Measurements from ENCODE around the gene UBQLN4.
A peak's percentile ranks its signal among the peaks of the same experiment; 100 is the strongest.

Gene UBQLN4

GRCh38 chr1:156009404-156009803, 44.2 kb downstream of the UBQLN4 start:
- DNase-seq: no peak

GRCh38 chr1:156006666-156007376, 46.8 kb downstream of the UBQLN4 start:
- DNase-seq: no peak

GRCh38 chr1:156004843-156005584, 48.6 kb downstream of the UBQLN4 start:
- no peak for DNase-seq

GRCh38 chr1:156003923-156004188, 49.7 kb downstream of the UBQLN4 start:
- no peak for DNase-seq

GRCh38 chr1:156002188-156002911, 51.2 kb downstream of the UBQLN4 start:
- DNase-seq: no peak

- DNase-seq: no peak
Measured at GRCh38 chr1:156001662-156002171, 51.9 kb downstream of the UBQLN4 start.

- no peak for DNase-seq
Measured at GRCh38 chr1:156001021-156001661, 52.5 kb downstream of the UBQLN4 start.

GRCh38 chr1:155999964-156000363, 53.6 kb downstream of the UBQLN4 start:
- no peak for DNase-seq

GRCh38 chr1:155996166-155996565, 57.4 kb downstream of the UBQLN4 start:
- DNase-seq: no peak

- no peak for DNase-seq
Measured at GRCh38 chr1:155993595-155993994, 60.0 kb downstream of the UBQLN4 start.

GRCh38 chr1:155990005-155990739, 63.4 kb downstream of the UBQLN4 start:
- DNase-seq: no peak

- DNase-seq: peak; percentile 81
Measured at GRCh38 chr1:155989242-155990004, 64.2 kb downstream of the UBQLN4 start.

All from stimulated activated CD4-positive, alpha-beta T cell treated with anti-CD3 and anti-CD28 coated beads, Interleukin-1b, Interleukin-23, amount 100 ng/mL, for 48 hours (primary cell).